ENCODE data around the gene SAMD13.

- no peak for TF ChIP-seq CTCF (IDR thresholded peaks at IDR 0.05)
- no peak for TF ChIP-seq EZH2 (IDR thresholded peaks at IDR 0.05; ENCODE audit: borderline replicate concordance, insufficient read depth, low read depth, low read length, poor library complexity, severe bottlenecking)
Observed at GRCh38 chr1:84300501-84300900, 1.0 kb upstream of the SAMD13 start.

Measured in B cell (primary cell).